HCT116 (cell line): ENCODE results near the gene C1orf50. TPM values are rescaled to one million over a fixed set of nuclear protein-coding genes. Genes with fewer than 3 reads are reported as not detected.

Experiments
- ATAC-seq: fragments of 200-7000 bp; cut with Tn5 transposase; 2 replicates; pipeline ENCODE4 v1.9.1; 2020; ENCODE audit warnings: mild to moderate bottlenecking, moderate library complexity
- BruUV-seq: library from RNA; stranded (reverse); fragments of 400-500 nt; replicated peaks from 2 replicates; lab custom pipeline; 2021; lab: Mats Ljungman, UMichigan
- CTCF ChIA-PET: fragments of 300-600 bp; sonication (Branson Sonifier 250); formaldehyde crosslinking; loops from one replicate; lab custom pipeline; 2021; ENCODE audit warnings: antibody characterized with exemption; lab: Charles Lee
- POLR2A ChIA-PET: fragments of 300-600, 350-600 bp; sonication (Branson Sonifier 250); formaldehyde crosslinking; loops from one replicate; lab custom pipeline; 2021; ENCODE audit warnings: antibody characterized with exemption; lab: Charles Lee
- RAD21 ChIA-PET, 2 experiments: fragments of 300-600 bp; sonication (Branson Sonifier 250); formaldehyde crosslinking; loops; one replicate each; lab custom pipeline; 2023; ENCODE audit warnings: low total read pairs in 2 of 2; ENCODE audit not compliant: uncharacterized antibody in 2 of 2, unreplicated experiment in 2 of 2, low non-redundant PET in 1 of 2; lab: Charles Lee
- DNase-seq: peaks from one replicate; pipeline ENCODE4 v3.0.0-alpha.2; 2010; ENCODE audit warnings: low read depth, low spot score
- H2AFZ ChIP-seq: fragments of 200-600 bp; shearing (Covaris generic), sonication (generic); 2 replicates; pipeline ENCODE4 v1.6.1; 2017; ENCODE audit warnings: low read depth, mixed run types, mixed read lengths, antibody characterized with exemption, low read length; ENCODE audit not compliant: poor library complexity, severe bottlenecking
- H3K27ac ChIP-seq: 2 replicates; pipeline ENCODE4 v1.5.1; 2012; ENCODE audit warnings: low read depth, low read length
- H3K27me3 ChIP-seq: fragments of 200-600 bp; sonication (generic); 2 replicates; pipeline ENCODE4 v1.6.1; 2016; ENCODE audit warnings: mixed run types, low read length, mixed read lengths; ENCODE audit not compliant: insufficient read depth
- H3K36me3 ChIP-seq, 2 experiments: fragments of 200-500 bp in 1 of 2; fragments of 200-600 bp in 1 of 2; sonication (Bioruptor generic) in 1 of 2; sonication (generic) in 1 of 2; 2 replicates each; pipeline versions ENCODE4 v1.5.1 to v1.6.1; 2014 to 2016; ENCODE audit warnings: low read length in 2 of 2, inconsistent platforms in 1 of 2, mixed read lengths in 1 of 2, mixed run types in 1 of 2; ENCODE audit not compliant: insufficient read depth in 2 of 2, control insufficient read depth in 1 of 2
- H3K4me1 ChIP-seq, 2 experiments: fragments of 200-600 bp in 1 of 2; sonication (generic) in 1 of 2; 2 replicates each; pipeline versions ENCODE4 v1.5.1 to v1.6.1; 2012 to 2017; ENCODE audit warnings: low read length in 2 of 2, inconsistent platforms in 1 of 2, mild to moderate bottlenecking in 1 of 2, mixed read lengths in 1 of 2, mixed run types in 1 of 2, moderate library complexity in 1 of 2; ENCODE audit not compliant: insufficient read depth in 2 of 2, control insufficient read depth in 1 of 2
- H3K4me2 ChIP-seq: fragments of 200-600 bp; sonication (generic); 2 replicates; pipeline ENCODE4 v1.6.1; 2017; ENCODE audit warnings: mixed run types, low read length, mixed read lengths
- H3K4me3 ChIP-seq, 2 experiments: fragments of 200-600 bp in 1 of 2; sonication (generic) in 1 of 2; replicated peaks in 1 of 2; 2 replicates each; pipeline ENCODE4 v1.5.1; 2011 to 2016; ENCODE audit warnings: low read length in 2 of 2, control low read depth in 1 of 2, low read depth in 1 of 2, mild to moderate bottlenecking in 1 of 2, mixed read lengths in 1 of 2, mixed run types in 1 of 2
- H3K79me2 ChIP-seq: fragments of 200-600 bp; sonication (generic); 2 replicates; pipeline ENCODE4 v1.6.1; 2017; ENCODE audit warnings: mild to moderate bottlenecking, mixed run types, low read length, moderate library complexity, mixed read lengths; ENCODE audit not compliant: insufficient read depth
- H3K9ac ChIP-seq: fragments of 200-600 bp; sonication (generic); 2 replicates; pipeline ENCODE4 v1.6.1; 2016; ENCODE audit warnings: low read length, mixed read lengths
- H3K9me2 ChIP-seq: fragments of 200-600 bp; sonication (generic), shearing (Covaris generic); 2 replicates; pipeline ENCODE4 v1.6.1; 2017; ENCODE audit warnings: mixed run types, mild to moderate bottlenecking, moderate library complexity; ENCODE audit not compliant: insufficient read depth
- H3K9me3 ChIP-seq, 2 experiments: fragments of 200-500 bp in 1 of 2; fragments of 200-600 bp in 1 of 2; sonication (Bioruptor generic) in 1 of 2; sonication (generic) in 1 of 2; 2 replicates each; pipeline ENCODE4 v1.6.1; 2014 to 2017; ENCODE audit warnings: low read length in 2 of 2, mixed read lengths in 2 of 2, inconsistent platforms in 1 of 2, low read depth in 1 of 2, mild to moderate bottlenecking in 1 of 2, mixed run types in 1 of 2, moderate library complexity in 1 of 2; ENCODE audit not compliant: control insufficient read depth in 1 of 2, insufficient read depth in 1 of 2
- H4K20me1 ChIP-seq: fragments of 200-600 bp; sonication (generic), shearing (Covaris generic); 2 replicates; pipeline ENCODE4 v1.6.1; 2017; ENCODE audit warnings: mixed run types, mild to moderate bottlenecking, moderate library complexity; ENCODE audit not compliant: insufficient read depth
- ATF3 ChIP-seq: IDR thresholded peaks from 2 replicates; pipeline ENCODE4 v1.6.1; 2012
- CBX3 ChIP-seq: IDR thresholded peaks from 2 replicates; pipeline ENCODE4 v1.6.1; 2012; ENCODE audit warnings: low read depth
- CEBPB ChIP-seq: IDR thresholded peaks from 2 replicates; pipeline ENCODE4 v1.6.1; 2012; ENCODE audit warnings: low read depth
- EZH2 ChIP-seq: fragments of 200-600 bp; sonication (generic); IDR thresholded peaks from 2 replicates; pipeline ENCODE4 v1.6.1; 2017; ENCODE audit warnings: antibody characterized with exemption, mixed run types
- EZH2phosphoT487 ChIP-seq: fragments of 200-600 bp; IDR thresholded peaks from 2 replicates; pipeline ENCODE4 v1.6.1; 2018; ENCODE audit warnings: antibody characterized with exemption, borderline replicate concordance
- JUND ChIP-seq: IDR thresholded peaks from 2 replicates; pipeline ENCODE4 v1.6.1; 2012
- POLR2A ChIP-seq: IDR thresholded peaks from 2 replicates; pipeline ENCODE4 v1.7.0; 2011; ENCODE audit warnings: borderline replicate concordance; ENCODE audit not compliant: insufficient read depth, insufficient read length; ENCODE audit errors: extremely low read depth
- POLR2AphosphoS5 ChIP-seq: IDR thresholded peaks from 2 replicates; pipeline ENCODE4 v1.6.1; 2011; ENCODE audit warnings: mild to moderate bottlenecking, low read depth, low read length, moderate library complexity
- REST ChIP-seq: IDR thresholded peaks from 2 replicates; pipeline ENCODE4 v1.6.1; 2012; ENCODE audit warnings: low read depth
- SIN3A ChIP-seq: IDR thresholded peaks from 2 replicates; pipeline ENCODE4 v1.6.1; 2012; ENCODE audit warnings: low read depth
- TCF7L2 ChIP-seq: IDR thresholded peaks from 2 replicates; pipeline ENCODE4 v1.7.0; 2011; ENCODE audit warnings: borderline replicate concordance, inconsistent platforms; ENCODE audit not compliant: insufficient read depth, insufficient read length; ENCODE audit errors: extremely low read depth
- YY1 ChIP-seq: IDR thresholded peaks from 2 replicates; pipeline ENCODE4 v1.6.1; 2011; ENCODE audit warnings: low read length, low read depth, moderate library complexity, mild to moderate bottlenecking; ENCODE audit not compliant: insufficient replicate concordance; ENCODE audit errors: extremely low read depth
- ZFX ChIP-seq: fragments of 450-650 bp; IDR thresholded peaks from 2 replicates; pipeline ENCODE4 v1.6.1; 2017
- intact Hi-C: fragments of 100-400 bp; cut with micrococcal nuclease; formaldehyde crosslinking; loops from 2 replicates; pipeline ENCODE4 v1.10.0; 2022
- total RNA-seq: library from RNA; stranded (reverse); gene quantifications from one replicate; pipeline ENCODE4 v1.2.1, GENCODE V29; 2021; ENCODE audit not compliant: unreplicated experiment
- TF ChIP-seq, protein P1 (sequence below), 3 experiments: fragments of 200-600 bp in 1 of 3; sonication (generic) in 1 of 3; IDR thresholded peaks in 2 of 3; conservative IDR thresholded peaks in 1 of 3; 2 replicates each; pipeline ENCODE4 v1.5.1; 2012 to 2017; ENCODE audit warnings: low read depth in 2 of 3, low read length in 2 of 3, antibody characterized with exemption in 1 of 3, borderline replicate concordance in 1 of 3, control low read depth in 1 of 3, mild to moderate bottlenecking in 1 of 3, mixed read lengths in 1 of 3, mixed run types in 1 of 3, moderate library complexity in 1 of 3; ENCODE audit not compliant: insufficient read depth in 1 of 3

The C1orf50 gene
- total RNA-seq, 1 experiment from 2014 or later, result 5.8 TPM

GRCh38 chr1:42744148-42744413 is 23.0 kb upstream of the C1orf50 start (continued):
- TF ChIP-seq REST (no peak), POLR2AphosphoS5 (no peak), TCF7L2 (no peak), ATF3 (no peak), CEBPB (no peak), EZH2 (no peak), EZH2phosphoT487 (no peak)

- no peaks in the 10 kb centered on the region for H4K20me1 ChIP-seq
- H3K4me2 ChIP-seq, result no peak overlapping the region
- H3K36me3 ChIP-seq, result peaks cover 0 to 8% of the 10 kb centered on the region in 2 experiments; a peak in 1 of 4 replicates
- H3K79me2 ChIP-seq, result no peaks in the 10 kb centered on the region
- CTCF ChIA-PET, result interaction anchor here (0.6 to 2.8 kb wide), 3 partner anchors 11 to 168 kb away, joined by 3 to 12 read pairs (median 5); no protein-coding TSS in a partner anchor
- no peaks in the 10 kb centered on the region for H3K9me2 ChIP-seq
- H3K4me1 ChIP-seq, result no peaks in the 10 kb centered on the region
- no peak overlapping the region for H3K9ac ChIP-seq
- RAD21 ChIA-PET, result interaction anchor here in 1 of 2 experiments (0.6 kb wide), 1 partner anchor 21 kb away, joined by 5 read pairs; the partner anchor contains the start of genes C1orf50 and P3H1
- no peak for DNase-seq
- no peaks in the 10 kb centered on the region for H3K27me3 ChIP-seq
- no peaks in the 10 kb centered on the region for H3K9me3 ChIP-seq
- no TSS peak for BruUV-seq
- no peak overlapping the region for H2AFZ ChIP-seq
- no peak overlapping the region for H3K27ac ChIP-seq
- no peak overlapping the region for H3K4me3 ChIP-seq
- POLR2A ChIA-PET, result no interaction called here
- intact Hi-C loops, result loop anchor here (2.0 kb wide), 1 partner anchor 167 kb away; no protein-coding TSS in a partner anchor
- ATAC-seq, result no peak
- no peak for TF ChIP-seq CEBPB
- TF ChIP-seq TCF7L2, result no peak
- no peak for TF ChIP-seq CBX3
- no peak for TF ChIP-seq ZFX
- no peak for TF ChIP-seq YY1
- TF ChIP-seq, protein P1, sequence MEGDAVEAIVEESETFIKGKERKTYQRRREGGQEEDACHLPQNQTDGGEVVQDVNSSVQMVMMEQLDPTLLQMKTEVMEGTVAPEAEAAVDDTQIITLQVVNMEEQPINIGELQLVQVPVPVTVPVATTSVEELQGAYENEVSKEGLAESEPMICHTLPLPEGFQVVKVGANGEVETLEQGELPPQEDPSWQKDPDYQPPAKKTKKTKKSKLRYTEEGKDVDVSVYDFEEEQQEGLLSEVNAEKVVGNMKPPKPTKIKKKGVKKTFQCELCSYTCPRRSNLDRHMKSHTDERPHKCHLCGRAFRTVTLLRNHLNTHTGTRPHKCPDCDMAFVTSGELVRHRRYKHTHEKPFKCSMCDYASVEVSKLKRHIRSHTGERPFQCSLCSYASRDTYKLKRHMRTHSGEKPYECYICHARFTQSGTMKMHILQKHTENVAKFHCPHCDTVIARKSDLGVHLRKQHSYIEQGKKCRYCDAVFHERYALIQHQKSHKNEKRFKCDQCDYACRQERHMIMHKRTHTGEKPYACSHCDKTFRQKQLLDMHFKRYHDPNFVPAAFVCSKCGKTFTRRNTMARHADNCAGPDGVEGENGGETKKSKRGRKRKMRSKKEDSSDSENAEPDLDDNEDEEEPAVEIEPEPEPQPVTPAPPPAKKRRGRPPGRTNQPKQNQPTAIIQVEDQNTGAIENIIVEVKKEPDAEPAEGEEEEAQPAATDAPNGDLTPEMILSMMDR (IDR thresholded peaks at IDR 0.05 in 2 of 3, conservative IDR thresholded peaks at IDR 0.05 in 1 of 3; ENCODE audit: borderline replicate concordance in 1 of 3, insufficient read depth in 1 of 3, low read depth in 2 of 3, low read length in 2 of 3), result no peak
- no peak for TF ChIP-seq JUND
- no peak for TF ChIP-seq REST
- TF ChIP-seq POLR2AphosphoS5, result no peak
- TF ChIP-seq SIN3A, result no peak
- no peak for TF ChIP-seq ATF3
- TF ChIP-seq POLR2A, result no peak
- TF ChIP-seq EZH2phosphoT487, result no peak
- TF ChIP-seq EZH2, result no peak
These were observed 21.2 kb upstream of the C1orf50 start for GRCh38 chr1:42745851-42746250.
